ENCODE data around the gene PAPPA.

DNA sequence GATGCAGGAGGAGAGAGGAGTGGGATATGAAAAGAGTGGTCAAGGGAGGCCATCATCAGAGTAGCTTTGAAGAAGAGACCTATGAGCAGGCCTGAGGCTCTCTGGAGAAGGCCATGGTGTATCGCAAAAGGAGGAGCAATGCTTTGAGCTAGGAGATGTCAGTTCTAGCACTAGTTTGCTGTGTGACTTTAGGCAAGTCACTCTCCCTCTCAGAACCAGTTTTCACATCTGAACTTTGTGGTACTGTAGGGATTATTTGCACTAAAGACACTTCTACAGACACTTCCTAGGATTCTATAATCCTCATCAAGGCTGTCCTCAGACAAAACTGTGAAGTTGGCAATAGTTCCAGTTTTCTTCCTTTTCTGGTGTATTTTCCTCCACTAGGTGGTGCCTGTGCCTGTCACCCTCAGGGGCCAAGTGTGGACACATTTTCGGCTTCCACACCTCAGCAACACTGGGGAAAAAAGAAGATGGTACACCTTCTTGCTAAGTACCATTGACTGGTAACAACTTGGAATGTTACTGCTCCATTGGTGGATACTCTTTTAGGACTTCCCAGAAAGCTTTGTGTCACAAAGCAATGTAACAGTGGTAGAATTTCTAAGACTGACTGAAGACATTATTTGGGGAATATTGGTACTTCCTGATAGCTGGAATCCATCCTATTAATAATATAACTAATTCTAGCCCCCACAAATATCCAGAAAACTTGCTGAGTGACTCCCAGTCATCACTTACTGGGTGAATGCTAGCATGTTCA, 9.9 kb downstream of the PAPPA start:
- TF ChIP-seq POLR2AphosphoS5 (IDR thresholded peaks at IDR 0.05; ENCODE audit: borderline replicate concordance, low read depth, low read length) (no peak), EZH2 (IDR thresholded peaks at IDR 0.05) (no peak), FOXP2 (optimal IDR thresholded peaks at IDR 0.05; ENCODE audit: control extremely low read depth, extremely low read length, insufficient read depth) (no peak)
